Daoy (cell line): ENCODE measurements around the gene DAPK3. TPM values are rescaled to one million over a fixed set of nuclear protein-coding genes. Genes with fewer than 3 reads are reported as not detected.
"Not testable (repeated sequence)": the region's sequence is repeated elsewhere in the genome, so short reads cannot be mapped to it uniquely, and the experiment has no call there.

Source experiments
- DNase-seq: peaks from one replicate; pipeline ENCODE4 v3.0.0-alpha.2; 2015; ENCODE audit warnings: low read depth
- total RNA-seq: library from RNA; depleted of rRNA; stranded (reverse); fragments of >200 nt; shearing (Covaris generic); gene quantifications from 2 replicates; pipeline ENCODE4 v1.2.3, GENCODE V29; 2014

Gene DAPK3
- total RNA-seq, 1 experiment from 2014 or later = 135 TPM

- no peak for DNase-seq
Observed at GRCh38 chr19:3955688-3956087, 15.2 kb downstream of the DAPK3 start.

- not testable (repeated sequence) for DNase-seq
Observed at GRCh38 chr19:3955276-3955675, 15.6 kb downstream of the DAPK3 start.

- DNase-seq = no peak
Observed at GRCh38 chr19:3954107-3954506, 16.8 kb downstream of the DAPK3 start.

GRCh38 chr19:3952755-3953276, 18.1 kb downstream of the DAPK3 start:
- DNase-seq = not testable (repeated sequence)

- DNase-seq = no peak
Observed at GRCh38 chr19:3950871-3951861, 19.7 kb downstream of the DAPK3 start.

GRCh38 chr19:3949997-3950859, 20.7 kb downstream of the DAPK3 start:
- DNase-seq = no peak

- DNase-seq = no peak
Observed at GRCh38 chr19:3949294-3949693, 21.6 kb downstream of the DAPK3 start.

- DNase-seq = not testable (repeated sequence)
Observed at GRCh38 chr19:3947316-3947933, 23.5 kb downstream of the DAPK3 start.

GRCh38 chr19:3945838-3946237, 25.1 kb downstream of the DAPK3 start:
- no peak for DNase-seq

GRCh38 chr19:3944018-3944721, 26.7 kb downstream of the DAPK3 start:
- DNase-seq = no peak

- no peak for DNase-seq
Observed at GRCh38 chr19:3942790-3943409, 28.0 kb downstream of the DAPK3 start.

GRCh38 chr19:3938300-3938950, 32.5 kb downstream of the DAPK3 start:
- DNase-seq = peak; percentile 38

GRCh38 chr19:3936506-3937442, 34.1 kb downstream of the DAPK3 start:
- no peak for DNase-seq

- DNase-seq = peak; percentile 33
Observed at GRCh38 chr19:3932931-3933810, 37.7 kb downstream of the DAPK3 start, which contains the start of gene NMRK2. Gene NMRK2 (plus strand): TSS chr19:3933069. CDS start chr19:3933672, 603 bp downstream.

- DNase-seq = no peak
Observed at GRCh38 chr19:3931041-3931440, 39.9 kb downstream of the DAPK3 start.

- no peak for DNase-seq
Observed at GRCh38 chr19:3923912-3924311, 47.0 kb downstream of the DAPK3 start.

GRCh38 chr19:3923096-3923758, 47.7 kb downstream of the DAPK3 start:
- no peak for DNase-seq
